Measurements from ENCODE around the gene PAX7. TPM values are rescaled to one million over a fixed set of nuclear protein-coding genes. Genes with fewer than 3 reads are reported as not detected.

The PAX7 gene
- total RNA-seq, 1 experiment from 2014 or later, result 0.15 TPM

GRCh38 chr1:18716112-18716784 lies 85.6 kb downstream of the PAX7 start:
- Histone ChIP-seq H3K4me1 (ENCODE audit: insufficient read depth, low read length) (no peaks in the 10 kb centered on the region), H3K56ac (ENCODE audit: insufficient read length, low read depth, low read length) (no peak overlapping the region), H4K8ac (replicated peaks; ENCODE audit: insufficient read length, low read depth, low read length) (no peak overlapping the region), H2BK20ac (ENCODE audit: low read depth, low read length, poor library complexity, severe bottlenecking) (no peak overlapping the region), H4K5ac (ENCODE audit: insufficient read length, low read depth, low read length) (no peak overlapping the region), H3K4ac (ENCODE audit: low read depth, low read length) (no peak overlapping the region), H3K14ac (ENCODE audit: insufficient read depth, low read length) (no peak overlapping the region), H4K91ac (ENCODE audit: insufficient read length, low read depth, low read length) (no peak overlapping the region), H2BK12ac (ENCODE audit: insufficient read length, low read depth, low read length) (no peak overlapping the region), H3K27me3 (ENCODE audit: insufficient read depth, low read length) (peaks cover 23% of the 10 kb centered on the region; the same call in 1 of the 2 replicates), H3K9ac (ENCODE audit: extremely low read depth, insufficient read length, low read length) (no peak overlapping the region), H3K4me2 (ENCODE audit: insufficient read depth, insufficient read length, low read length) (peak overlapping the region; percentile 62), H3T11ph (ENCODE audit: low read length) (no peak overlapping the region), H3K9me3 (ENCODE audit: control insufficient read depth, low read depth, low read length) (no peaks in the 10 kb centered on the region), H3K27ac (ENCODE audit: insufficient read length, low read depth, low read length) (no peak overlapping the region), H4K20me1 (ENCODE audit: control insufficient read depth, insufficient read depth, insufficient read length) (no peaks in the 10 kb centered on the region), H2AK5ac (ENCODE audit: insufficient read length, low read length) (no peak overlapping the region), H3K18ac (ENCODE audit: insufficient read length, low read depth, low read length) (no peak overlapping the region), H2BK5ac (ENCODE audit: insufficient read length, low read length) (no peak overlapping the region), H2AFZ (ENCODE audit: low read length) (no peak overlapping the region), H3K79me2 (ENCODE audit: insufficient read depth, low read length) (no peaks in the 10 kb centered on the region), H3K23ac (ENCODE audit: insufficient read length, low read depth, low read length) (no peak overlapping the region), H2BK15ac (ENCODE audit: low read depth, low read length) (no peak overlapping the region), H3K23me2 (ENCODE audit: insufficient read length, low read depth, low read length, poor library complexity, severe bottlenecking) (peaks cover 8% of the 10 kb centered on the region), H3K79me1 (ENCODE audit: insufficient read depth, low read depth, low read length, poor library complexity, severe bottlenecking) (no peaks in the 10 kb centered on the region), H2BK120ac (ENCODE audit: low read depth, low read length, poor library complexity, severe bottlenecking) (no peak overlapping the region)
- Mint-ChIP-seq H3K9me3 (no peaks in the 10 kb centered on the region), H3K27me3 (ENCODE audit: low read depth) (peaks cover 94% of the 10 kb centered on the region), H3K4me3 (peak overlapping the region; percentile 60 to 78), H3K4me1 (peaks cover 8 to 14% of the 10 kb centered on the region in 2 experiments), H3K36me3 (ENCODE audit: insufficient read depth in 1 of 3, low read depth in 3 of 3) (no peaks in the 10 kb centered on the region), H3K27ac (no peak overlapping the region)
- TF ChIP-seq CTCF (conservative IDR thresholded peaks at IDR 0.05), result no peak
- WGBS (ENCODE audit: extremely low coverage, insufficient read length, low lambda C conversion rate), result 100% methylated on average over 1 of the region's 15 CpGs
- no peak for DNase-seq

Measured in H9 (cell line).